HCT116 (cell line): ENCODE results near the gene CDIP1. TPM values are rescaled to one million over a fixed set of nuclear protein-coding genes. Genes with fewer than 3 reads are reported as not detected.

Experiments used
- ATAC-seq: fragments of 200-7000 bp; cut with Tn5 transposase; 2 replicates; pipeline ENCODE4 v1.9.1; 2020; ENCODE audit warnings: mild to moderate bottlenecking, moderate library complexity
- BruUV-seq: library from RNA; stranded (reverse); fragments of 400-500 nt; replicated peaks from 2 replicates; lab custom pipeline; 2021; lab: Mats Ljungman, UMichigan
- CTCF ChIA-PET: fragments of 300-600 bp; sonication (Branson Sonifier 250); formaldehyde crosslinking; loops from one replicate; lab custom pipeline; 2021; ENCODE audit warnings: antibody characterized with exemption; lab: Charles Lee
- POLR2A ChIA-PET: fragments of 300-600, 350-600 bp; sonication (Branson Sonifier 250); formaldehyde crosslinking; loops from one replicate; lab custom pipeline; 2021; ENCODE audit warnings: antibody characterized with exemption; lab: Charles Lee
- RAD21 ChIA-PET, 2 experiments: fragments of 300-600 bp; sonication (Branson Sonifier 250); formaldehyde crosslinking; loops; one replicate each; lab custom pipeline; 2023; ENCODE audit warnings: low total read pairs in 2 of 2; ENCODE audit not compliant: uncharacterized antibody in 2 of 2, unreplicated experiment in 2 of 2, low non-redundant PET in 1 of 2; lab: Charles Lee
- DNase-seq: peaks from one replicate; pipeline ENCODE4 v3.0.0-alpha.2; 2010; ENCODE audit warnings: low read depth, low spot score
- H2AFZ ChIP-seq: fragments of 200-600 bp; shearing (Covaris generic), sonication (generic); 2 replicates; pipeline ENCODE4 v1.6.1; 2017; ENCODE audit warnings: low read depth, mixed run types, mixed read lengths, antibody characterized with exemption, low read length; ENCODE audit not compliant: poor library complexity, severe bottlenecking
- H3K27ac ChIP-seq: 2 replicates; pipeline ENCODE4 v1.5.1; 2012; ENCODE audit warnings: low read depth, low read length
- H3K27me3 ChIP-seq: fragments of 200-600 bp; sonication (generic); 2 replicates; pipeline ENCODE4 v1.6.1; 2016; ENCODE audit warnings: mixed run types, low read length, mixed read lengths; ENCODE audit not compliant: insufficient read depth
- H3K36me3 ChIP-seq, 2 experiments: fragments of 200-500 bp in 1 of 2; fragments of 200-600 bp in 1 of 2; sonication (Bioruptor generic) in 1 of 2; sonication (generic) in 1 of 2; 2 replicates each; pipeline versions ENCODE4 v1.5.1 to v1.6.1; 2014 to 2016; ENCODE audit warnings: low read length in 2 of 2, inconsistent platforms in 1 of 2, mixed read lengths in 1 of 2, mixed run types in 1 of 2; ENCODE audit not compliant: insufficient read depth in 2 of 2, control insufficient read depth in 1 of 2
- H3K4me1 ChIP-seq, 2 experiments: fragments of 200-600 bp in 1 of 2; sonication (generic) in 1 of 2; 2 replicates each; pipeline versions ENCODE4 v1.5.1 to v1.6.1; 2012 to 2017; ENCODE audit warnings: low read length in 2 of 2, inconsistent platforms in 1 of 2, mild to moderate bottlenecking in 1 of 2, mixed read lengths in 1 of 2, mixed run types in 1 of 2, moderate library complexity in 1 of 2; ENCODE audit not compliant: insufficient read depth in 2 of 2, control insufficient read depth in 1 of 2
- H3K4me2 ChIP-seq: fragments of 200-600 bp; sonication (generic); 2 replicates; pipeline ENCODE4 v1.6.1; 2017; ENCODE audit warnings: mixed run types, low read length, mixed read lengths
- H3K4me3 ChIP-seq, 2 experiments: fragments of 200-600 bp in 1 of 2; sonication (generic) in 1 of 2; replicated peaks in 1 of 2; 2 replicates each; pipeline ENCODE4 v1.5.1; 2011 to 2016; ENCODE audit warnings: low read length in 2 of 2, control low read depth in 1 of 2, low read depth in 1 of 2, mild to moderate bottlenecking in 1 of 2, mixed read lengths in 1 of 2, mixed run types in 1 of 2
- H3K79me2 ChIP-seq: fragments of 200-600 bp; sonication (generic); 2 replicates; pipeline ENCODE4 v1.6.1; 2017; ENCODE audit warnings: mild to moderate bottlenecking, mixed run types, low read length, moderate library complexity, mixed read lengths; ENCODE audit not compliant: insufficient read depth
- H3K9ac ChIP-seq: fragments of 200-600 bp; sonication (generic); 2 replicates; pipeline ENCODE4 v1.6.1; 2016; ENCODE audit warnings: low read length, mixed read lengths
- H3K9me2 ChIP-seq: fragments of 200-600 bp; sonication (generic), shearing (Covaris generic); 2 replicates; pipeline ENCODE4 v1.6.1; 2017; ENCODE audit warnings: mixed run types, mild to moderate bottlenecking, moderate library complexity; ENCODE audit not compliant: insufficient read depth
- H3K9me3 ChIP-seq, 2 experiments: fragments of 200-500 bp in 1 of 2; fragments of 200-600 bp in 1 of 2; sonication (Bioruptor generic) in 1 of 2; sonication (generic) in 1 of 2; 2 replicates each; pipeline ENCODE4 v1.6.1; 2014 to 2017; ENCODE audit warnings: low read length in 2 of 2, mixed read lengths in 2 of 2, inconsistent platforms in 1 of 2, low read depth in 1 of 2, mild to moderate bottlenecking in 1 of 2, mixed run types in 1 of 2, moderate library complexity in 1 of 2; ENCODE audit not compliant: control insufficient read depth in 1 of 2, insufficient read depth in 1 of 2
- H4K20me1 ChIP-seq: fragments of 200-600 bp; sonication (generic), shearing (Covaris generic); 2 replicates; pipeline ENCODE4 v1.6.1; 2017; ENCODE audit warnings: mixed run types, mild to moderate bottlenecking, moderate library complexity; ENCODE audit not compliant: insufficient read depth
- ATF3 ChIP-seq: IDR thresholded peaks from 2 replicates; pipeline ENCODE4 v1.6.1; 2012
- CBX3 ChIP-seq: IDR thresholded peaks from 2 replicates; pipeline ENCODE4 v1.6.1; 2012; ENCODE audit warnings: low read depth
- CEBPB ChIP-seq: IDR thresholded peaks from 2 replicates; pipeline ENCODE4 v1.6.1; 2012; ENCODE audit warnings: low read depth
- EGR1 ChIP-seq: IDR thresholded peaks from 2 replicates; pipeline ENCODE4 v1.6.1; 2012; ENCODE audit warnings: low read depth
- ELF1 ChIP-seq: IDR thresholded peaks from 2 replicates; pipeline ENCODE4 v1.6.1; 2012; ENCODE audit warnings: low read depth, borderline replicate concordance
- EZH2 ChIP-seq: fragments of 200-600 bp; sonication (generic); IDR thresholded peaks from 2 replicates; pipeline ENCODE4 v1.6.1; 2017; ENCODE audit warnings: antibody characterized with exemption, mixed run types
- EZH2phosphoT487 ChIP-seq: fragments of 200-600 bp; IDR thresholded peaks from 2 replicates; pipeline ENCODE4 v1.6.1; 2018; ENCODE audit warnings: antibody characterized with exemption, borderline replicate concordance
- JUND ChIP-seq: IDR thresholded peaks from 2 replicates; pipeline ENCODE4 v1.6.1; 2012
- POLR2AphosphoS5 ChIP-seq: IDR thresholded peaks from 2 replicates; pipeline ENCODE4 v1.6.1; 2011; ENCODE audit warnings: mild to moderate bottlenecking, low read depth, low read length, moderate library complexity
- RAD21 ChIP-seq: IDR thresholded peaks from 2 replicates; pipeline ENCODE4 v1.6.1; 2012; ENCODE audit warnings: low read depth, mild to moderate bottlenecking
- REST ChIP-seq: IDR thresholded peaks from 2 replicates; pipeline ENCODE4 v1.6.1; 2012; ENCODE audit warnings: low read depth
- SIN3A ChIP-seq: IDR thresholded peaks from 2 replicates; pipeline ENCODE4 v1.6.1; 2012; ENCODE audit warnings: low read depth
- SP1 ChIP-seq: IDR thresholded peaks from 2 replicates; pipeline ENCODE4 v1.6.1; 2012; ENCODE audit warnings: low read depth
- SRF ChIP-seq: IDR thresholded peaks from 2 replicates; pipeline ENCODE4 v1.6.1; 2012; ENCODE audit warnings: low read depth
- TCF7L2 ChIP-seq: IDR thresholded peaks from 2 replicates; pipeline ENCODE4 v1.7.0; 2011; ENCODE audit warnings: borderline replicate concordance, inconsistent platforms; ENCODE audit not compliant: insufficient read depth, insufficient read length; ENCODE audit errors: extremely low read depth
- YY1 ChIP-seq: IDR thresholded peaks from 2 replicates; pipeline ENCODE4 v1.6.1; 2011; ENCODE audit warnings: low read length, low read depth, moderate library complexity, mild to moderate bottlenecking; ENCODE audit not compliant: insufficient replicate concordance; ENCODE audit errors: extremely low read depth
- ZBTB33 ChIP-seq: IDR thresholded peaks from 2 replicates; pipeline ENCODE4 v1.6.1; 2011; ENCODE audit warnings: mild to moderate bottlenecking, low read length, moderate library complexity; ENCODE audit not compliant: insufficient replicate concordance; ENCODE audit errors: extremely low read depth
- ZFX ChIP-seq: fragments of 450-650 bp; IDR thresholded peaks from 2 replicates; pipeline ENCODE4 v1.6.1; 2017
- ZNF274 ChIP-seq: fragments of 200-500 bp; sonication (Bioruptor generic); IDR thresholded peaks from 2 replicates; pipeline ENCODE4 v1.6.1; 2014; ENCODE audit warnings: mild to moderate bottlenecking, low read depth, low read length, inconsistent platforms
- intact Hi-C: fragments of 100-400 bp; cut with micrococcal nuclease; formaldehyde crosslinking; loops from 2 replicates; pipeline ENCODE4 v1.10.0; 2022
- total RNA-seq: library from RNA; stranded (reverse); gene quantifications from one replicate; pipeline ENCODE4 v1.2.1, GENCODE V29; 2021; ENCODE audit not compliant: unreplicated experiment

CDIP1 gene
- total RNA-seq, 1 experiment from 2014 or later = 7.2 TPM

GRCh38 chr16:4534151-4534790, 4.3 kb downstream of the CDIP1 start:
- no peaks in the 10 kb centered on the region for H3K36me3 ChIP-seq
- ATAC-seq (no peak), DNase-seq (no peak)
- H3K79me2 ChIP-seq = no peaks in the 10 kb centered on the region
- ChIA-PET CTCF (no interaction called here), RAD21 (no interaction called here), POLR2A (no interaction called here)
- H3K9ac ChIP-seq = no peak overlapping the region
- H3K4me2 ChIP-seq = no peak overlapping the region
- no peak overlapping the region for H3K27ac ChIP-seq
- BruUV-seq = no TSS peak
- no peak overlapping the region for H2AFZ ChIP-seq
- peaks cover 0 to 14% of the 10 kb centered on the region in 2 experiments; a peak in 1 of 4 replicates for H3K4me1 ChIP-seq
- no peaks in the 10 kb centered on the region for H4K20me1 ChIP-seq
- intact Hi-C loops = no loop called here
- H3K9me2 ChIP-seq = no peaks in the 10 kb centered on the region
- H3K4me3 ChIP-seq = no peak overlapping the region
- H3K9me3 ChIP-seq = peaks cover 1 to 4% of the 10 kb centered on the region in 2 experiments; a peak in 2 of 4 replicates
- TF ChIP-seq SIN3A (no peak), ELF1 (no peak), YY1 (no peak), EZH2 (no peak), EZH2phosphoT487 (no peak), JUND (no peak), RAD21 (no peak), ZBTB33 (no peak), ZFX (no peak), TCF7L2 (no peak), SP1 (no peak), POLR2AphosphoS5 (no peak), ATF3 (no peak), EGR1 (no peak), CBX3 (no peak), SRF (no peak), CEBPB (no peak), REST (no peak), ZNF274 (no peak)
- no peaks in the 10 kb centered on the region for H3K27me3 ChIP-seq
